Loucy (cell line): ENCODE measurements around the gene ST8SIA1.

Experiments used
- H2AFZ ChIP-seq: fragments of 200-600 bp; sonication (generic); 2 replicates; pipeline ENCODE4 v1.6.0; 2016; ENCODE audit warnings: antibody characterized with exemption, mild to moderate bottlenecking, low read length, moderate library complexity
- H3F3A ChIP-seq: fragments of 200-600 bp; 2 replicates; pipeline ENCODE4 v1.6.0; 2016; ENCODE audit warnings: antibody characterized with exemption, low read depth, mild to moderate bottlenecking
- H3K27me3 ChIP-seq: fragments of 200-600 bp; sonication (generic); 2 replicates; pipeline ENCODE4 v1.6.1; 2014; ENCODE audit warnings: low read length, mild to moderate bottlenecking; ENCODE audit not compliant: insufficient read depth, poor library complexity, severe bottlenecking
- H3K36me3 ChIP-seq: fragments of 200-600 bp; sonication (generic); 2 replicates; pipeline ENCODE4 v1.6.1; 2016; ENCODE audit warnings: low read length; ENCODE audit not compliant: insufficient read depth
- H3K4me1 ChIP-seq: fragments of 200-600 bp; sonication (generic); 2 replicates; pipeline ENCODE4 v1.5.1; 2014; ENCODE audit warnings: low read length, mild to moderate bottlenecking; ENCODE audit not compliant: insufficient read depth, poor library complexity, severe bottlenecking
- H3K4me2 ChIP-seq: fragments of 200-600 bp; sonication (generic); 2 replicates; pipeline ENCODE4 v1.6.0; 2014; ENCODE audit warnings: antibody characterized with exemption, low read length, low read depth, mild to moderate bottlenecking; ENCODE audit not compliant: poor library complexity, severe bottlenecking
- H3K4me3 ChIP-seq: fragments of 200-600 bp; sonication (generic); 2 replicates; pipeline ENCODE4 v1.5.1; 2014; ENCODE audit warnings: low read length, mild to moderate bottlenecking, mixed read lengths; ENCODE audit not compliant: poor library complexity, severe bottlenecking
- H3K79me2 ChIP-seq: fragments of 200-600 bp; sonication (generic); 2 replicates; pipeline ENCODE4 v1.6.1; 2014; ENCODE audit warnings: low read length; ENCODE audit not compliant: insufficient read depth
- H3K9ac ChIP-seq: fragments of 200-600 bp; sonication (generic); 2 replicates; pipeline ENCODE4 v1.6.0; 2014; ENCODE audit warnings: mild to moderate bottlenecking, low read depth, low read length, moderate library complexity; ENCODE audit not compliant: poor library complexity, severe bottlenecking
- H3K9me2 ChIP-seq: fragments of 200-600 bp; sonication (generic); replicated peaks from 2 replicates; pipeline ENCODE4 v1.6.1; 2016; ENCODE audit warnings: low read depth, low read length, mixed read lengths
- H3K9me3 ChIP-seq: fragments of 200-600 bp; sonication (generic); 2 replicates; pipeline ENCODE4 v1.6.1; 2014; ENCODE audit warnings: mild to moderate bottlenecking, antibody characterized with exemption, low read length, low read depth; ENCODE audit not compliant: insufficient read depth
- H4K20me1 ChIP-seq: fragments of 200-600 bp; sonication (generic); 2 replicates; pipeline ENCODE4 v1.6.0; 2014; ENCODE audit warnings: antibody characterized with exemption, low read length, mild to moderate bottlenecking; ENCODE audit not compliant: insufficient read depth, poor library complexity, severe bottlenecking
- CTCF ChIP-seq: fragments of 200-600 bp; sonication (generic); conservative IDR thresholded peaks from 2 replicates; pipeline ENCODE4 v1.5.1; 2014; ENCODE audit warnings: mild to moderate bottlenecking, antibody characterized with exemption, low read length
- EZH2phosphoT487 ChIP-seq: fragments of 200-600 bp; IDR thresholded peaks from 2 replicates; pipeline ENCODE4 v1.6.1; 2018; ENCODE audit warnings: antibody characterized with exemption, mild to moderate bottlenecking, moderate library complexity, borderline replicate concordance

ST8SIA1 gene

DNA sequence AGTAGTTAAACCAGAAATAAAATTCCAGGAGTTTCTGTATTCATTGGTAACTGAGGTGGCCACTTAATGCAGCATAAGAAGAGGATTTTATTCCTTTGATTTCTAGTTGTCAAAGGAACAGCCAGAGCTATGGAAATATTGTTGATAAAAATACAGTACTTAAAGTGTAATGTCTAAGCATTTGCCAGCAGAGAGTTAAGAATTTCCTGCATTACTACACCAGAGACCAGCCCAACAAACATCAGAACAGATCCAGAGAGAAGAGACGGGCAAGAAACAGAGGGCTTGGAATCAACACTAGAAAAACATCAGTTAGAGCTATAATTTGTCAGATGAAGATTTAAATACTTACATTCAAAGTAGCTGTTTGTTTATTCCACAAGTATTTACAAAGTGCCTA lies 77.9 kb downstream of the ST8SIA1 start:
- no peaks in the 10 kb centered on the region for H3K9me3 ChIP-seq
- H2AFZ ChIP-seq = no peak overlapping the region
- H3K4me1 ChIP-seq = peaks cover under 1% of the 10 kb centered on the region
- H3K79me2 ChIP-seq = no peaks in the 10 kb centered on the region
- H3K36me3 ChIP-seq = no peaks in the 10 kb centered on the region
- no peaks in the 10 kb centered on the region for H3K9me2 ChIP-seq
- no peak overlapping the region for H3K4me3 ChIP-seq
- H3K27me3 ChIP-seq = peaks cover 42% of the 10 kb centered on the region
- no peak for TF ChIP-seq EZH2phosphoT487
- H4K20me1 ChIP-seq = no peaks in the 10 kb centered on the region
- no peak overlapping the region for H3K9ac ChIP-seq
- no peak overlapping the region for H3K4me2 ChIP-seq
- H3F3A ChIP-seq = no peaks in the 10 kb centered on the region

DNA sequence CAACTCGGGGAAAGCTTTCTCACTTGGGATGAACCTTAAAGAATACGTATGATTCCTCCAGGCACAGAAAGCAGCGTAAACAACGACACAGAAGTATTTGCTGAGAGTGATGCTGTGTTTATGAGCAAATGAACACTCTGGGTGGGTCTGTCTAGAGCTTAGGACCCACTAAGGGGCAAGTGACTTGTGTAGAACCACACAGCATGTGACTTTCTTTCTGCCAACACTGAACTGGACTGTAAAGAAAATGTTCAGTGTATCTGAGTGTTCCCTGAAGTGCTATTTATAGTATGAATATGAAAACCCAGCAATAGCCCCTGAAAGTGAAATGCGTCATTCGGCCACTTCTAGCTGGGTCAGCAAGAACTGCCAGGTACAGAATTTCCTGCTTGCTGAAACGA lies 78.5 kb downstream of the ST8SIA1 start:
- Histone ChIP-seq H2AFZ (no peak overlapping the region), H3K4me3 (no peak overlapping the region)

DNA sequence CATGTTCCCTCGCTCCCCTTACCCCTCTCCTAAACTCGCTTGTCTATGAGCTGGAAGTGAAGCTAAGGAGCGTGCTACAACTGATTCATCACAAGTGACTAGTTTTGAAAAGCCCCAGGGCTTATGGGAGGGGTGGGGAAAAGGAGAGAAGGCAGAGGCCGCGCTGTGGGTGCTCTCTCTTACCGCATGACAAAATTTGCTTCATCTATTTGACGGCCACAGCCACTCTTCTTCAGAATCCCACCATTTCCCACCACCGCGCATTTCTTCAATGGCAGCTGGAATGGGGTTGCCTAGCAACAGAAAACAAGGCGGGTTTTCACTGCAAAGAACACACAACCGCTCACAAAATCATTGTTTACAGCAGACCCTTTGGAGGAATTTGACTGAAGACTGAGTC lies 79.4 kb downstream of the ST8SIA1 start:
- Histone ChIP-seq H3K4me2 (no peak overlapping the region), H3K9me3 (no peaks in the 10 kb centered on the region), H3K27me3 (peaks cover 42% of the 10 kb centered on the region), H3K4me1 (peaks cover 13% of the 10 kb centered on the region), H2AFZ (no peak overlapping the region), H3K4me3 (no peak overlapping the region), H4K20me1 (no peaks in the 10 kb centered on the region), H3K36me3 (no peaks in the 10 kb centered on the region), H3F3A (no peaks in the 10 kb centered on the region), H3K9ac (no peak overlapping the region), H3K79me2 (no peaks in the 10 kb centered on the region), H3K9me2 (no peaks in the 10 kb centered on the region)
- no peak for TF ChIP-seq EZH2phosphoT487
- TF ChIP-seq CTCF = no peak

More for the DNA sequence above, 78.5 kb downstream of the ST8SIA1 start:
- H3K4me1 ChIP-seq = peaks cover 6% of the 10 kb centered on the region
- H3K9me2 ChIP-seq = no peaks in the 10 kb centered on the region
- no peaks in the 10 kb centered on the region for H4K20me1 ChIP-seq
- H3F3A ChIP-seq = no peaks in the 10 kb centered on the region
- H3K4me2 ChIP-seq = no peak overlapping the region
- no peak for TF ChIP-seq CTCF
- no peak for TF ChIP-seq EZH2phosphoT487
- no peaks in the 10 kb centered on the region for H3K36me3 ChIP-seq
- H3K27me3 ChIP-seq = peaks cover 42% of the 10 kb centered on the region
- H3K9ac ChIP-seq = no peak overlapping the region
- no peaks in the 10 kb centered on the region for H3K9me3 ChIP-seq
- H3K79me2 ChIP-seq = no peaks in the 10 kb centered on the region

DNA sequence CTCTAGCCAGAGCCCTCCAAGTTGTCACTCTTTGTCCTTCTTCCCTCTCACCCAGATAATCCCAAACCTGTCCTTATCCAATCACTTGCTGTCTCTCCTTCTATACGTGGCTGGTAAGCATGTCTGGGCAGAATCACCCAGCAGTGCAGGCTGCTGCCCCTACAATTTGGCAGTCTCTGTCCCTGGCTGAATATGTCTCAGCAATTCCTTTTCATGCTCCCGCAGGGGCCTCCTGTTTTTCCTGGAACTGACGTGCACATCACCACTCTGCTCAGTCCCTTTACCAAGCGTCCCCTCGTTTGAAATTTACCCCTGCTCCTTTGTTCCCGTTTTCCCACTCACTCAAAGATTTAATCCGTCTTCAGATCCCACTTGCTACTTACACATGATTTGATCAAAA lies 80.0 kb downstream of the ST8SIA1 start:
- Histone ChIP-seq H3K9me3 (no peaks in the 10 kb centered on the region), H3K4me2 (no peak overlapping the region), H3K4me1 (peaks cover 13% of the 10 kb centered on the region), H2AFZ (no peak overlapping the region), H3F3A (no peaks in the 10 kb centered on the region), H3K9me2 (no peaks in the 10 kb centered on the region), H3K4me3 (no peak overlapping the region), H3K9ac (no peak overlapping the region), H3K27me3 (peaks cover 42% of the 10 kb centered on the region), H3K36me3 (no peaks in the 10 kb centered on the region), H4K20me1 (no peaks in the 10 kb centered on the region), H3K79me2 (no peaks in the 10 kb centered on the region)
- TF ChIP-seq CTCF (no peak), EZH2phosphoT487 (no peak)
